Measurements from ENCODE around the gene ALDH9A1.

DNA sequence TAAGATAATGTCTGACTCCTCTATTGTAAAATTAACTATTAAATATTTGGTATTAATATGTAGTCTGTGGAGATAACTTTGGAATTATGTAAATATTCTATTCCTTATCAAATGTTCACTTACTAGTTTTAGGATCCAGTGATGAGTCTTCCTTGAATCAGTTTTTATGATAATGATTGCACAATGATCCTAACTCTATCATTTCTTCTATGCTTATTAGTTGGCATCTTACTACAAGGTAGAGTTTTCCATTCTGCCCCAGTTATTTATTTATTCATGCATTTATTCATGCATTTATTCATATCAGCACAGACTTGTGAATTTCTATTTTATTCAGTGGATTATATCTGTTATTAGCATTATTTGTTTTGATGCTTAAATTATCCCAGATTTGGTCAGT is 74.7 kb downstream of the ALDH9A1 start:
- TF ChIP-seq, protein P1, sequence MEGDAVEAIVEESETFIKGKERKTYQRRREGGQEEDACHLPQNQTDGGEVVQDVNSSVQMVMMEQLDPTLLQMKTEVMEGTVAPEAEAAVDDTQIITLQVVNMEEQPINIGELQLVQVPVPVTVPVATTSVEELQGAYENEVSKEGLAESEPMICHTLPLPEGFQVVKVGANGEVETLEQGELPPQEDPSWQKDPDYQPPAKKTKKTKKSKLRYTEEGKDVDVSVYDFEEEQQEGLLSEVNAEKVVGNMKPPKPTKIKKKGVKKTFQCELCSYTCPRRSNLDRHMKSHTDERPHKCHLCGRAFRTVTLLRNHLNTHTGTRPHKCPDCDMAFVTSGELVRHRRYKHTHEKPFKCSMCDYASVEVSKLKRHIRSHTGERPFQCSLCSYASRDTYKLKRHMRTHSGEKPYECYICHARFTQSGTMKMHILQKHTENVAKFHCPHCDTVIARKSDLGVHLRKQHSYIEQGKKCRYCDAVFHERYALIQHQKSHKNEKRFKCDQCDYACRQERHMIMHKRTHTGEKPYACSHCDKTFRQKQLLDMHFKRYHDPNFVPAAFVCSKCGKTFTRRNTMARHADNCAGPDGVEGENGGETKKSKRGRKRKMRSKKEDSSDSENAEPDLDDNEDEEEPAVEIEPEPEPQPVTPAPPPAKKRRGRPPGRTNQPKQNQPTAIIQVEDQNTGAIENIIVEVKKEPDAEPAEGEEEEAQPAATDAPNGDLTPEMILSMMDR (IDR thresholded peaks at IDR 0.05) = no peak
- no peak for TF ChIP-seq POLR2A (IDR thresholded peaks at IDR 0.05)

Measured in adrenal gland (tissue), 5 donors.